Right lobe of liver (tissue), 4 donors: ENCODE measurements around the gene IL18RAP.

Experiments
- CTCF ChIP-seq, 4 donors: fragments of 200-600 bp in 3 of 4; fragments of 450-650 bp in 1 of 4; IDR thresholded peaks; one replicate each; pipeline versions ENCODE4 v1.5.1 to v1.8.0; 2016 to 2022; ENCODE audit warnings: antibody characterized with exemption in 4 of 4, mild to moderate bottlenecking in 2 of 4
- POLR2A ChIP-seq: fragments of 450-650 bp; IDR thresholded peaks from one replicate; pipeline ENCODE4 v1.6.1; 2017; ENCODE audit warnings: antibody characterized with exemption, mild to moderate bottlenecking
- donor health status: DM: no; HTN: no; CAD: no.
- donor health status: DM: no; HTN: no; CAD: no.
- donor health status: DM: no; HTN: yes; CAD: no.

- TF ChIP-seq CTCF (IDR thresholded peaks at IDR 0.05) (no peak), POLR2A (no peak)
These were observed 2.6 kb downstream of the IL18RAP start for GRCh38 chr2:102425441-102426132.
